HG03045 (cell line): Measurements from ENCODE around the gene LTBP1.
"Not testable (repeated sequence)": the region's sequence is repeated elsewhere in the genome, so short reads cannot be mapped to it uniquely, and the experiment has no call there.

ENCODE experiments used
- ATAC-seq: cut with Tn5 transposase; IDR thresholded peaks from one replicate; pipeline ENCODE4 v1.9.1; 2021; ENCODE audit warnings: mild to moderate bottlenecking, moderate library complexity; ENCODE audit not compliant: unreplicated experiment

Gene LTBP1

DNA sequence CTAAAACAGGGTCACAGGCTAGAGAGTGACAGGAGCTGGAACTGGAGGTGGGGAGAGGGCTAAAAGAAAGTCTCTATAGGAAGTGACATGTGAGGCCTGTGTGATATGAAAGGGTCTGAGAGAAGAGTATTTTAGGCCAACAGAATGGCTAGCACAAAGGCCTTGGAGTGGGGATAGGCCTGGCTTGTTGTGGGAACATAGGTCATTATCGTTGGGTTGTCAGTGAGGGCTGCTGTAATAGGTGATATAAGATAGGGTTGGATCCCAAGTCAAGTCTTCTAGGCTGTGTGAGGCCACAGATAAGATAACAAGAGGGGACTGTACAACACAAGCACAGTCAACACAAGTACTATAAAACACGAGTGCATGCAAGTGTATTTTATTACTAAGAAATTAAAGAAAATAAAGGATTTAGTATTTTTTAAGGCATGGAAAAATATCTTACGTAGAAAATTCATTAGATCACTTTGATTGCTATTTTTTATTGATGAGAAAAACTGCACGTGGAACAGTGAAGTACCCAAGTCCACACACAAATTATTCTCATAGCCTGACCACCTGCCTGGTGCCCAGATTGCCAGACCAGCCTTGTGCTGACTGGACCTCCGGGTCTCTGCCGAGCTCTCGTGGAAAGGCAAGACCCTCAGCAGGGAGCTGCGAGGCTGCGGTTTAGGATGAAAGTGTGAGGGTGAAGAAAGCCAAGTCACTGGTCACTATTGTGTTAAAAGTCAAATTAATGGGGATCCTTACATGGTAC is 14.1 kb downstream of the LTBP1 start:
- no peak for ATAC-seq

DNA sequence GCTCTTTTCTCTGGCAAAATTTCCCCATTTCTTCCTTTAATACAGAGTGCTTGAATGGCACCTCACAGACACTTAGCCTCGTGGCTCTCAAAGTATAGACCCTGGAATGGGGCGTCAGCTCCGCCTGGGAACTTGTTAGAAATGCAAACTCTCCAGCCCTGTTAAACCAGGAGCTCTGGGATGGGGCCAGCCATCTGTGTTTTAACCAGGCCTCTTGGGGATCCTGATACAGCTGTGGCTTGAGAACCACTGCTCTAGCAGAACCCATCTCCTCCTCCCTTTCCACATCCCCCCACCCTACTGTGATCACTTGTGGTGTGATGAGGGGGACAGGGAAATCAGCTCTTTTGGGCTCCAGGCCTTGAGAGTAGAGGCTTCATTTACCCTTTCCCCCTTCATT is 15.9 kb downstream of the LTBP1 start:
- ATAC-seq, result no peak

DNA sequence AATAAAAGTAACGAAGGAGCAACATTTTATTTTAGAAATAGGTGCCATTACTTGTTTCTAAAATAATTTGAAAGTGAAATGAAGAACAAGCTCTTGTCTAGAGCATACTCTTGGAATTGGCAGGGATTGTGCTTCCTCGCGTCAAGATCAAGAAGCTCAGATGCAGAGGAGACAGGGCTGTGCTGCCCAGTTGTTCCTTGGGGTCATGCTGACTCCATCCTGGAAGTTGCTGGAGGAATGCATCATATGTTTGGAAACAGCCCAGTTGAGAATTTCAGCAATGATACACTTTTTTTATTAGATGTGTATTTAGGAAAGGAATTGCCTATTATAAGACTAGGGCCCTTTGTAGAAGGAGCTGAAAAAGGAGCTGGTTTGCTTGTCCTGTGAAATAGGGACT is 17.2 kb downstream of the LTBP1 start:
- no peak for ATAC-seq

DNA sequence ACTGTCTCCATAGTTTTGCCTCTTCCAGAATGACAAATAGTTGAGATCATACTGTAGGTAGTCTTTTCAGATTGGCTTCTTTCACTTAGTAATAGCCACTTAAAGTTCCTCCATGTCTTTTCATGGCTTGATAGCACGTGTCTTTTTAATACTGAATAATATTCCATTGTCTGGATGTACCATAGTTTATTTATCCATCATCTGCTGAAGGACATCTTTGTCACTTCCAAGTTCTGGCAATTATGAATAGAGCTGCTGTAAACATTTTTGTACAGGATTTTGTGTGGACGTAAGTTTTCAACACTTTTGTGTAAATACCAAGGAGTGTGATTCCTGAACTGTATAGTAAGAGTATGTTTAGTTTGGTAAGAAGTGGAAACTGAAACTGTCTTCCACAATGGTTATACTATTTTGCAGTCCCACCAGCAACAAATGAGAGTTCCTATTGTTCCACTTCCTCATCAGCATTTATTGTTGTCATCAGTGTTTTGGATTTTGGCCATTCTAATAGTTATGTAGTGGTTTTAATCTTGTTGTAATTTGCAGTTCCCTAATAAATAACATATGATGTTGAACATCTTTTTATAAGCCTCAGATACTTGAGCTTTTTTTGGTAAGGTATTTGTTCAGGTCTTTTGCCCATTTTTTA is 18.9 kb downstream of the LTBP1 start:
- ATAC-seq, result no peak

DNA sequence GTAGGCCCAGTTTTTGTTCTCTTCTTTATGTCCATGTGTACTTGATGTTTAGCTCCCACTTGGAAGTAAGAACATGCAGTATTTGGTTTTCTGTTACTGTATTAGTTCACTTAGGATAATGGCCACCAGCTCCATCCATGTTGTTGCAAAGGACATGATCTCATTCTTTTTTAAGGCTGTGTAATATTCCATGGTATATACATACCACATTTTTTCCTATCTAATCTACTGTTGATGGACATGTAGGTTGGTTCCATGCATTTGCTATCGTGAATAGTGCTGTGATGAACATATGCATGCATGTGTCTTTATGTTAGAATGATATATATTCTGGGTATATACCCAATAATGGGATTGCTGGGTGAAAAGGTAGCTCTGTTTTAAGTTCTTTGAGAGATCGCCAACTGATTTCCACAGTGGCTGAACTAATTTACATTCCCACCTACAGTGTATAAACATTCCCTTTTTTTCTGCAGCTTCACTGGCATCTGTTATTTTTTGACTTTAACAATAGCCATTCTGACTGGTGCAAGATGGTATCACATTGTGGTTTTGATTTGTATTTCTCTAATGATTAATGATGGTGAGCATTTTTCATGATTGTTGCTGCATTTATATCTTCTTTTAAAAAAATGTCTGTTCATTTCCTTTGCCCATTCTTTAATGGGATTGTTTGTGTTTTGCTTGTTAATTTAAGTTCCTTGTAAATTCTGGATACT is 22.9 kb downstream of the LTBP1 start:
- ATAC-seq, result no peak

DNA sequence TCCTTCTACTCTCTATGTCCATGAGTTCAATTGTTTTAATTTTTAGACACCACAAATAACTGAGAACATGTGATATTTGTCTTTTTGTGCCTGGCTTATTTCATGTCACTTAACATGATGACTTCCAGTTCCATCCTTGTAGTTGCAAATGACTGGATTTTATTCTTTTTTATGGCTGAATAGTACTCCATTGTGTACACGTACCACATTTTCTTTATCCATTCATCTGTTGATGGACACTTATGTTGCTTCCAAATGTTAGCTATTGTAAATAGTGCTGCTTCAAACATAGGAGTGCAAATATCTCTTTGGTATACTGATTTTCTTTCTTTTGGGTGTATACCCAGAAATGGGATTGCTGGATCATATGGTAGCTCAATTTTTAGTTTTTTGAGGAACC is 27.0 kb downstream of the LTBP1 start:
- not testable (repeated sequence) for ATAC-seq

DNA sequence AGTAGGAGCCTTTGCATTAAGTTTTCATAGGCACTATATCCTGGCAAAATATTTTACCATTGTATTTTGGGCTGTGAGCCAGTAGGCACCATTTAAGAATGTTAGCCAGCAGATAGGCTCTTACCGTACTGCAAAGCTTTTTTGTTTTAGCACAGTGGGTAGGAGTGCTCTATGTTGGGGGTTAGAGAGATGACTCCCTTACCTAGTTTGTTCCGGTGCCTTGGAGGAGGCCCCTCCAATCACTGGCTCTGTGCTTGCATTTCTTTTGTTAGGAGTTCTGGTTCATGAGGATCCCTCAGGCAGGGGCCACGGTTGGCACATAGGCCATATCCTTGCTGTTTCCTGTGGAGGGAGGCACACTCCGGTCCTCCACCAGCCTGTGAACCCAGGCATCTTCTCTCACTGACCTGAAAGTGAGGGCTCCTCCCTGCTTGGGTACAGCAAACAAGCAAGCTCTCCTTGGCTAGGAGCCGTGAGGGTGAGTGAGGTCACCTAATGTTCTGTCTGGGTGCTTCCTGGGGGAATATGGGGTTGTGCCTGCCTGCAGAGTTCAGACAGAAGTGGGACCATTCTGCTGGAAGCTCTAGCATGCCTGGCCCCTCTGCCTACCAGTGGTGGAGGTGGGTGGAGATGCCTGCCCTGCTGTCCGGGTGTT is 29.8 kb downstream of the LTBP1 start:
- no peak for ATAC-seq

DNA sequence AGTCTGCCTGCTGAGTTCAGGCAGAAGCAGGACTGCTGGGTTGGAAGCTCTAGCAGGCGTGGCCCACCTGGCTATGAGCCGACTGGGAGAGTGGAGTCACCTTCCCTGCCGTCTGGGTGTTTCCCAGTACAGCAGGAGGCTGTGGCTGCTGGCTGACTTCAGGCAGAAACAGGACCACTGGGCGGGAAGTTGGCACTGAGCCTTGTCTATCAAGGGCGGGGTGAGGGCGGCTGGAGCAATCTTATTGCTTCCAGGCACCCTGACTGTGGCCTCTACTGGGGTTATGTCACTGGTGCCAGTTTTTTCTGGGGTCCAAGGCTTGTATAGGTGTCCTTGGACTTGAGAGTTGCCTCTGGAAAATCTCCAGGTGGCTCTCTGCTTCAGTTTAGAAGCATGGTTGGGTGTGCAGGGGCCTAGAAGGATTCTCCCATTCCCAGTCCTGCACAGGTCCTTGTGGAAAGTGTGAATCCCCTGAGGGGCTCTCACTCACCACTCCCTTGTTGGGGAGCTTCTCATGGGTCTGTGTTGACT is 30.5 kb downstream of the LTBP1 start:
- no peak for ATAC-seq

DNA sequence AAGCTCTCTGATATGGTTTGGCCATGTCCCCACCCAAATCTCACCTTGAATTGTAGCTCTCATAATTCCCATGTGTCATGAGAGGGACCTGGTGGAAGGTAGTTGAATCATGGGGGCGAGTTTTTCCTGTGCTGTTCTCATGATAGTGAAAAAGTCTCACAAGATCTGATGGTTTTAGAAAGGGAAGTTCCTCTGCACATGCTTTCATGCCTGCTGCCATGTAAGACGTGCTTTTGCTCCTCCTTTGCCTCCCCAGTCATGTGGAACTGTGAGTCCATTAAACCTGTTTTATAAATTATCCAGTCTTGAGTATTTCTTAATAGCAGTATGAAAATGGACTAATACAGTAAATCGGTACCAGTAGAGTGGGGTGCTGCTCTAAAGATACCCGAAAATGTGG is 34.9 kb downstream of the LTBP1 start:
- ATAC-seq, result no peak

DNA sequence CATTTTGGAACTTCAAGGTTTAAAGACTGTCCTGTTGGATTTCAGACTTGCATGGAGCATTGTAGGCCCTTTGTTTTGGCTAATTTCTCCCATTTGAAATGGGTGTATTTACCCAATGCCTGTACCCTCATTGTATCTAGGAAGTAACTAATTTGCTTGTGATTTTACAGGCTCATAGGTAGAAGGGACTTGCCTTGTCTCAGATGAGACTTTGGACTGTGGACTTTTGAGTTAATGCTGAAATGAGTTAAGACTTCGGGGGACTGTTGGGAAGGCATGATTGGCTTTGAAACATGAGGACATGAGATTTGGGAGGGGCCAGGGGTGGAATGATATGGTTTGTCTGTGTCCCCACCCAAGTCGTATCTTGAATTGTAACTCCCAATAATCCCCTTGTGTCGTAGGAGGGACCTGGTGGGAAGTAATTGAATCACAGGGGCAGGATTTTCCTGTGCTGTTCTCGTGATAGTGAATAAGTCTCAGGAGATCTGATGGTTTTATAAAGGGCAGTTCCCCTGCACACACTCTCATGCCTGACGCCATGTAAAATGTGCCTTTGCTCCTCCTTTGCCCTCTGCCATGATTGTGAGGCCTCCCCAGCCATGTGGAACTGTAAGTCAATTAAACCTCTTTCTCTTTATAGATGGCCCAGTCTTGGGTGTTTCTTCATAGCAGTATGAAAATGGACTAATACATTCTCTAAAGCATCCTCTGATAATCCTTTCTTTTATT is 36.6 kb downstream of the LTBP1 start:
- ATAC-seq, result not testable (repeated sequence)

DNA sequence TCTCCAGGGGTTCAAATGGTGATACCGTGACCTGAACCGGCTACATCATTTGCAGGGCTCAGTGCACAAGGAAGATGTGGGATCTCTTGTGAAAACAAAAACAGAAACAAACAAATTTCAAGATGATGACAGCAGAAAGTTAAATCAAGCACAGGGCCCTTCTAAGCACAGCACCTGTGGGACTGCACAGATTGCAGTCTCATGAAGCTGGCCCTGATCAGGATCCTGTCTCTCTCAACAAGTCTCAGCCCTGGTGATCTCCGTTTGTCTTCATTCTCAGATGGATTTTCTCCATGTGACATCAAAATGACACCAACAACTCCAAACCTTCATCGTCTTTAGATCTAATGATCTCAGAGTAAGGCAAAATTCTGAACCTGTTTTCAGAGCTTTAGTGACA is 39.7 kb downstream of the LTBP1 start:
- ATAC-seq, result no peak

DNA sequence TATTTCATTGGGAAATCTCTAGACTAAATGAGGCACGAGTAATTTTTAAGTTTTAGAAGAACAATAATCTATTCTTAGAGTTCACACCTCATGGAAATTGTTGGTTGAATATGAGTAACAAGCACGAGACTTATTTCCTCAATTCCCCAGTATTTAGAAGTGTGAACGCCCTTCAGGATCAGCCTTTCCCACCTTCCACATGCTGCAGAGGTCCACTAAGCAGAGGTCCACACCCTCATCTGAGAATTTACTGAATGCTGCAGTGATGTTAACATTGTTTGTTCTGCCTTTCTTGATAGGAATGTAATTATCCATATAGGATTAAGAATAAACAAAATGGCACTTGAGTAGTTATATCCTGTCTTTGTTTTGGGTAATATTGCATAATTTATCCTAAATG is 41.8 kb downstream of the LTBP1 start:
- no peak for ATAC-seq

DNA sequence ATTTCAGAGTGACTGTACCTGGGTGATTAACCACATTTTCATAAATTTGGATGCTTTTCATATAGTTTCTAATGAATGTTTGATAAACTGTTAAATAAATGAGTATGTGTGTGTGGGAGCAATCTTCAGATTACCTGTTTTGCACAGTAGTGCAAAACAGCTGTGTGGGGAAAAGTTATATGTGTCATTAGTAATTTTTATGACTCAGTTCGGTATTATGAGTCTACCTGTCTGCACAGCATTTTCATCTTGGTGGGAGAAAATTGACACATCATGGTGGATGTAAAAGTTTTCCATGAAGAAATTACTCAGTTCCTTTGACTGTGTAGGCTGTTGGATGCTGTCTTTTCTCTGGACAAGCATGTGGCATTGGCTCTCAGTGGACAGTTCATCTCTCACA is 43.8 kb downstream of the LTBP1 start:
- ATAC-seq, result no peak

DNA sequence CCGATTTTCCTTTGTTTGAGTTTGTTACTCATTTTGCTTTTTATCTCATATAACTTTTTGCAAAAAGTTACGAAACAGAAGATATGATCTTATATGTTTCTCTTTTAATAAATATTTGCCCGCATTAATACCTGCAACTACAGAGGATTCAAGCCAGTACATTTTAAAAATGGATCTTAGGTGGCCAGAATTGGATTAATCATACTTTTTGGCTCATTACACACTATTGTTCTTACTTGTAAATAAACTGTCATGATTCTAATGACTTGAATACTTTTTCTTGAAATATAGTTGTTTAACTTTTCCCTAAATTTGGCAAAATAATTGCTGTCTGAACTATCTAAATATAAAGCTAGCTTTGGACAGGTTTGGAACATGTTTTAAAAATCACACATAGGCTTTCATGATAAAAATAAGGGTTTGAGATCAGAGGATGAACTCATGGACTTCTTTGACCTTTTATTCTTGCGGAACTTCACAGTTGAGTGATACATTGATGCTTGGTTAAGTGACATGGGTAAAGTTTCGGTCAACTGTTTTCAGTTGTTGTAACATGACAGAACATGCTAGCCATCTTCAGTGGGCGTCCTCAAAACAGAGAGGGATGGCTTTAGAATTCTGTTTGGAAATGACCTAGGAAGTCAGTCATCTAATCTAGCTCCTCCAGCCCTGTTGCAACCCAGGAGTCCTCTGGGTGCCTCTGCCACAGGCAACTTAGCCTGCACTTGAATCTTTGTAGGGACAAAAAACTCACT is 44.5 kb downstream of the LTBP1 start:
- no peak for ATAC-seq

DNA sequence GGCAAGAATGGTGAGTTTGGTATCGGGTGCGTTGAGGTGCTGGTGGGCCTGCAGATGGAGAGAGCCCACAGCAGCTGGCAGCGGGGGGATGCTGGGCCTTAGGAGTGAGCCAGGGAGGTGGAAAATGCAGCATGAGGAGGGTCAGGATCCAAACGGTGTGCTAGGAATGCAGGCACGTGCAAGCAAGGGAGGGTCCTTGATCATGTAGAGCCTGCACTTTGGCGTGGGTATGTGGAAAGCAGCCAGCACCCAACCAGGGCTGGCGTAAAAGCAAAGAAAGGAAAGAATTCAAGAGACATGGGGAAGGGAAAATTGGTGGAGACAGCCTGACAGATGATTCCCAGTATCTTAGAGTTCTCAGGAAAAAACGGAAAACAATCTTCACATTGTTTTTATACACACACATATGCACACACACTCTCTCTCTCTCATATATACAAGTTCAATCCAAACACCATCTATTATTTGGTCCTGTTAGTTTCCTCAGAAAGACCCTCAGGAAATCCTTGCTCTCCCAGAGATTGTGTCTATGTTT is 46.3 kb downstream of the LTBP1 start:
- no peak for ATAC-seq

DNA sequence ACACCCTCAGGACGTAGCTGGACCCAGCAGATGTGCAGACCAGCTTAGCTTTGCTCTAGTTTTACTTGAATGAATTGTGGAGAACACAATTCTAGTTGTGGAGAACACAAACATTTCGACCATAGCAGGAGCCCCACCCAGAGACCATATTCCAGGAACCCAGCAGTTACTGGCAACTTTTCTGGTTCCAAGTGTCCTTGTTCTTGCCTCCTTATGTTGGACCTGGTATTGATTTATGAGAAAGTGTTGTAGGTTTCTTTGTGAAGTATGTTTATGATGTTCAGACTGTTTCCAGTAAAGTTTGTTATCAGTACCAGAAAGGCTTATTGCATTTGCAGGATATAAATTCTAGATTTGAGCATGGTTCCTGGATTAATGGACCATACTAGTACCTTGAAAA is 51.0 kb downstream of the LTBP1 start:
- no peak for ATAC-seq

DNA sequence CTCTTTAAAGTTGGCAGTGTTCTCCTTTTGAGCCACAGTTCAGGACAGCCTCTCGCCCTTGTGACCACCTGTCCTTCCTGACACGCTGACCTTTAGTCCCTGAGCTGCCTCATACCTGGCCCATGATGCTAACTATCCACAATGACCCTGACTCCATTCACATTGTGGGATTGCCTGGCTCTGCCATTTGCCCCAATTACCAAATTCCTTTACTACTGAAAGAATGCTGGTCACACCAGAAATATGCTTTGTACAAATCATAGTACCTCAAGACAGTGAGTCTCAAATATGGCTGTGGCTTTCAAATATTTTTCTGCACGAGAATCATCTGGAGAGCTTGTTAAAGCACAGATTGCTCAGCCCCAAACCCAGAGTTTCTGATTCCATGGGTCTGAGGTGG is 54.2 kb downstream of the LTBP1 start:
- no peak for ATAC-seq

DNA sequence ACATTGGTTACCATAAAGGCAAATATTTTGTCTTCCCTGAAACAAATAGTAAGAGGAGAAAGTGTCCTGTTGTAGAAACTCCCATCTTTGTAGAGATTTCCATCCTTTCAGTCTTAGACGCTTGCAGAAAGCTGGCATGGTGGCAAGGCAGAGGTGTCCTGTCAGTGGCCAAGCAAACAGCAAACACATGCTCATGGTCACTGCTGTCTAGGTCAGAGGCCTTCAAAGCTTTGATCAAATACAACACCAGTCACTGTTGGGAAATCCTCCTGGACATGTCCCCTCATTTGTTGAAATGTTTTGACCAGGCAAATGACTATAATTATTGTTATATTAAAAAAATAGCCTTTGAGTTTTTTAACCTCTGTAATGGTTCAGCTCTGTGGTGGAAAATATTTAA is 55.1 kb downstream of the LTBP1 start:
- no peak for ATAC-seq

DNA sequence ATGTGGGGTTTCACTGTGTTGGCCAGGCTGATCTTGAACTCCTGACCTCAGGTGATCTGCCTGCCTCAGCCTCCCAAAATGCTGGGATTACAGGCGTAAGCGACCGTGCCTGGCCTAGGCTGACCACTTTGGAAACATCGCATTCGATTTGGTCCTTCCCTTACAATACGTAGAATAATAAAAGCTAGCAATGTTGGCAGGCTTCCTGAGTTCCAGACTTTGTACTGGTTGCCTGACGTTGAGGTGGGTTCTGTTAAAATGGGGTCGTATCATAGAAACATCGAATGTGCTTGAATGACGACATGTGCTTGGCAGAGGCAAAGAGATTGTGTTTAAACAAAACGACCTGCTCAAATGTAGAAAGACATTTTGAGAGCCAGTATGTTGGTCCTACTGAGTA is 56.1 kb downstream of the LTBP1 start:
- ATAC-seq, result no peak

DNA sequence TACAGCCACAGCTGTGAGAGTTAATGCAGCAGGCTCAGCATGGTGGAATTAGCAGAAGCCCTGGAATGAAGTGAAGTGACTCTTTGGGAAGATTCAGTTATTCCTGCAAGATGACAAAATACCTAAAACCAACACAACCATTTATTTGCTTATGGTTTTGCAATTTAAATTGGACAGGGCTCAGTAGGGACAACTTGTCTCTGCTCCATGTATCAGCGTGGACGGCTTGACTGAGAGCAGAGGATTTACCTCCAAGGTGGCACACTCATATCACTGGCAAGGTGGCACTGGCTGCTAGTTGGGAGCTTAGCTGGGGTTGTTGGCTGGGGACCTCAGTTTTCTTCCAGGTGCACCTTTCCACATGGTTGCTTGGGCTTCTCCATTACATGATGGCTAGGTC is 58.3 kb downstream of the LTBP1 start:
- ATAC-seq, result no peak
